OCI-LY3 (cell line): ENCODE measurements around the gene RNF25.

Source experiments
- EZH2phosphoT487 ChIP-seq: fragments of 200-600 bp; shearing (Covaris generic); IDR thresholded peaks from 2 replicates; pipeline ENCODE4 v1.6.1; 2018; ENCODE audit warnings: antibody characterized with exemption, mixed run types, low read depth
- TF ChIP-seq, protein P1 (sequence below): fragments of 200-600, 300-600 bp; sonication (generic); IDR thresholded peaks from 2 replicates; pipeline ENCODE4 v1.5.1; 2014; ENCODE audit warnings: antibody characterized with exemption, low read length, low read depth

- TF ChIP-seq, protein P1, sequence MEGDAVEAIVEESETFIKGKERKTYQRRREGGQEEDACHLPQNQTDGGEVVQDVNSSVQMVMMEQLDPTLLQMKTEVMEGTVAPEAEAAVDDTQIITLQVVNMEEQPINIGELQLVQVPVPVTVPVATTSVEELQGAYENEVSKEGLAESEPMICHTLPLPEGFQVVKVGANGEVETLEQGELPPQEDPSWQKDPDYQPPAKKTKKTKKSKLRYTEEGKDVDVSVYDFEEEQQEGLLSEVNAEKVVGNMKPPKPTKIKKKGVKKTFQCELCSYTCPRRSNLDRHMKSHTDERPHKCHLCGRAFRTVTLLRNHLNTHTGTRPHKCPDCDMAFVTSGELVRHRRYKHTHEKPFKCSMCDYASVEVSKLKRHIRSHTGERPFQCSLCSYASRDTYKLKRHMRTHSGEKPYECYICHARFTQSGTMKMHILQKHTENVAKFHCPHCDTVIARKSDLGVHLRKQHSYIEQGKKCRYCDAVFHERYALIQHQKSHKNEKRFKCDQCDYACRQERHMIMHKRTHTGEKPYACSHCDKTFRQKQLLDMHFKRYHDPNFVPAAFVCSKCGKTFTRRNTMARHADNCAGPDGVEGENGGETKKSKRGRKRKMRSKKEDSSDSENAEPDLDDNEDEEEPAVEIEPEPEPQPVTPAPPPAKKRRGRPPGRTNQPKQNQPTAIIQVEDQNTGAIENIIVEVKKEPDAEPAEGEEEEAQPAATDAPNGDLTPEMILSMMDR, result no peak
- no peak for TF ChIP-seq EZH2phosphoT487
These were observed 29.0 kb downstream of the RNF25 start for GRCh38 chr2:218642786-218643185.
